Measurements from ENCODE around the gene GALNT2. TPM values are rescaled to one million over a fixed set of nuclear protein-coding genes. Genes with fewer than 3 reads are reported as not detected.

Gene GALNT2
- total RNA-seq, 3 donors from 2014 or later: 83.9 to 101 (median 89.1) TPM

GRCh38 chr1:230173187-230173975, 106.3 kb downstream of the GALNT2 start:
- H3K9me3 Mint-ChIP-seq: no peaks in the 10 kb centered on the region
- DNase-seq (no peak), ATAC-seq (no peak)
- no peak overlapping the region for H3K4me3 Mint-ChIP-seq
- H3K4me1 Mint-ChIP-seq (ENCODE audit: low read depth): peaks cover 30% of the 10 kb centered on the region
- H3K27me3 Mint-ChIP-seq (ENCODE audit: low read depth): no peaks in the 10 kb centered on the region
- H3K36me3 Mint-ChIP-seq (ENCODE audit: insufficient read depth): peaks cover 16% of the 10 kb centered on the region

GRCh38 chr1:230174041-230174440, 107.0 kb downstream of the GALNT2 start:
- Mint-ChIP-seq H3K9me3 (no peaks in the 10 kb centered on the region), H3K27me3 (ENCODE audit: low read depth) (no peaks in the 10 kb centered on the region), H3K4me1 (ENCODE audit: low read depth) (peaks cover 26% of the 10 kb centered on the region), H3K4me3 (no peak overlapping the region), H3K36me3 (ENCODE audit: insufficient read depth) (peaks cover 16% of the 10 kb centered on the region)
- DNase-seq: no peak
- ATAC-seq: no peak

- no peak for ATAC-seq
- Mint-ChIP-seq H3K36me3 (ENCODE audit: insufficient read depth) (peaks cover 22% of the 10 kb centered on the region), H3K27me3 (ENCODE audit: low read depth) (no peaks in the 10 kb centered on the region), H3K9me3 (no peaks in the 10 kb centered on the region), H3K4me1 (ENCODE audit: low read depth) (peaks cover 20% of the 10 kb centered on the region), H3K4me3 (no peak overlapping the region)
- no peak for DNase-seq
These were observed 107.6 kb downstream of the GALNT2 start for GRCh38 chr1:230174471-230175162.

- Mint-ChIP-seq H3K4me1 (ENCODE audit: low read depth) (peaks cover 14% of the 10 kb centered on the region), H3K9me3 (no peaks in the 10 kb centered on the region), H3K36me3 (ENCODE audit: insufficient read depth) (peaks cover 25% of the 10 kb centered on the region), H3K27me3 (ENCODE audit: low read depth) (no peaks in the 10 kb centered on the region), H3K4me3 (no peak overlapping the region)
- ATAC-seq (no peak), DNase-seq (no peak)
These were observed 108.2 kb downstream of the GALNT2 start for GRCh38 chr1:230175163-230175747.

DNA sequence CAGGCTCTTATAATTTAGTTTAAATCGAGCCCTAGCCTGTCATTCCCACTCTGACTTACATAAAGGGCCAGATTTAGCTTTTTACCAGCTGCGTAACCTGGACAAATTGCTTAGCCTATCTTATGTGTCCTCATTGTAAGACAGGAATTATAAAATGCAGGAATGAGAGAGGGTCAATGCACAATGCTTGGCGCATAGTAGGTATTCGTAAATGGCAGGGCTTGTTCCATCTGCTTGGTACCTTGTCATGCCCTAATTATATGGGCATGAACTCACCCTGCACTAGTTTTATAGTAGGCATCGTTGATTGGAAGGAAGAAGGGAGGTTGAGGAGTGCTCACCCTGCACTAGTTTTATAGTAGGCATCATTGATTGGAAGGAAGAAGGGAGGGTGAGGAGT, 108.8 kb downstream of the GALNT2 start:
- no peaks in the 10 kb centered on the region for H3K27me3 Mint-ChIP-seq (ENCODE audit: low read depth)
- peaks cover 29% of the 10 kb centered on the region for H3K36me3 Mint-ChIP-seq (ENCODE audit: insufficient read depth)
- H3K4me1 Mint-ChIP-seq (ENCODE audit: low read depth): peaks cover 9% of the 10 kb centered on the region
- ATAC-seq (no peak), DNase-seq (no peak)
- no peak overlapping the region for H3K4me3 Mint-ChIP-seq
- no peaks in the 10 kb centered on the region for H3K9me3 Mint-ChIP-seq

DNA sequence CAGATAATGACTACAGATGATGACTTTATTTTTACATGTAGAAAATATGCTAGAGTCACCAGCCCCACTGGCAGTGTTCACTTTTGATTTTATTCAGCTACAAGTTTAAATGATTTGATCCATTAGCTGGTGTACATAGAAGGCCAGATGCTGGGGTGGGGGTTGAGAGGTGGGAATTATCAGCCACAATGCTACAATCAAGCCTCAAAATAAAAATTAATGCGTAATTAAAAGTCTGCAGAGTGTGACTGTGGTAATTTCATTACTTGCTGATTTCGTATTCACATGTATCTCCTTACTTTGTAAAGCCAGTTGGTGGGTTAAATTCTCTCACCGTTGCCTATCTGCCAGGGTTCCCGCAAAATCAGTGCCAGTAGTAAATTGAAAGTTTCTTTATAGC, 109.3 kb downstream of the GALNT2 start:
- Mint-ChIP-seq H3K9me3 (no peaks in the 10 kb centered on the region), H3K4me3 (no peak overlapping the region), H3K27me3 (ENCODE audit: low read depth) (no peaks in the 10 kb centered on the region), H3K4me1 (ENCODE audit: low read depth) (peaks cover 9% of the 10 kb centered on the region), H3K36me3 (ENCODE audit: insufficient read depth) (peaks cover 34% of the 10 kb centered on the region)
- ATAC-seq: no peak
- DNase-seq: no peak

- Mint-ChIP-seq H3K9me3 (no peaks in the 10 kb centered on the region), H3K4me3 (no peak overlapping the region), H3K4me1 (ENCODE audit: low read depth) (peaks cover 11% of the 10 kb centered on the region), H3K36me3 (ENCODE audit: insufficient read depth) (peaks cover 34% of the 10 kb centered on the region), H3K27me3 (ENCODE audit: low read depth) (no peaks in the 10 kb centered on the region)
- ATAC-seq (peak; percentile 48 to 66), DNase-seq (no peak)
These were observed 109.9 kb downstream of the GALNT2 start for GRCh38 chr1:230176871-230177411.

DNA sequence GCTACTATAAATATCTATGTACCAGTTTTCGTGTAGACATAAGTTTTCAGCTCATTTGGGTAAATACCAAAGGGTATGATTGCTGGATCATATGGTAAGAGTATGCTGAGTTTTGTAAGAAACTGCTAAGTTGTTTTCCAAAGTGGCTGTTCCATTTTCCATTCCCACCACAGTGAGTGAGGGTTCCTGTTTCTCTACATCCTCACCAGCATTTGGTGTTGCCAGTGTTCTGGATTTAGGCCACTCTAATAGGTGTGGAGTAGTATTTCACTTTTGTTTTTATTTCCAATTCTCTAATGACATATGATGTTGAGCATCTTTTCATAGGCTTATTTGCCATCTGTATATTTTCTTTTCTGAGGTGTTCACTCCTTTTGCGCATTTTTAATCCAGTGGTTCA, 112.2 kb downstream of the GALNT2 start:
- DNase-seq (no peak), ATAC-seq (no peak)
- Mint-ChIP-seq H3K9me3 (no peaks in the 10 kb centered on the region), H3K4me3 (no peak overlapping the region), H3K27me3 (ENCODE audit: low read depth) (no peaks in the 10 kb centered on the region), H3K36me3 (ENCODE audit: insufficient read depth) (peaks cover 32% of the 10 kb centered on the region), H3K4me1 (ENCODE audit: low read depth) (peaks cover 5% of the 10 kb centered on the region)

DNA sequence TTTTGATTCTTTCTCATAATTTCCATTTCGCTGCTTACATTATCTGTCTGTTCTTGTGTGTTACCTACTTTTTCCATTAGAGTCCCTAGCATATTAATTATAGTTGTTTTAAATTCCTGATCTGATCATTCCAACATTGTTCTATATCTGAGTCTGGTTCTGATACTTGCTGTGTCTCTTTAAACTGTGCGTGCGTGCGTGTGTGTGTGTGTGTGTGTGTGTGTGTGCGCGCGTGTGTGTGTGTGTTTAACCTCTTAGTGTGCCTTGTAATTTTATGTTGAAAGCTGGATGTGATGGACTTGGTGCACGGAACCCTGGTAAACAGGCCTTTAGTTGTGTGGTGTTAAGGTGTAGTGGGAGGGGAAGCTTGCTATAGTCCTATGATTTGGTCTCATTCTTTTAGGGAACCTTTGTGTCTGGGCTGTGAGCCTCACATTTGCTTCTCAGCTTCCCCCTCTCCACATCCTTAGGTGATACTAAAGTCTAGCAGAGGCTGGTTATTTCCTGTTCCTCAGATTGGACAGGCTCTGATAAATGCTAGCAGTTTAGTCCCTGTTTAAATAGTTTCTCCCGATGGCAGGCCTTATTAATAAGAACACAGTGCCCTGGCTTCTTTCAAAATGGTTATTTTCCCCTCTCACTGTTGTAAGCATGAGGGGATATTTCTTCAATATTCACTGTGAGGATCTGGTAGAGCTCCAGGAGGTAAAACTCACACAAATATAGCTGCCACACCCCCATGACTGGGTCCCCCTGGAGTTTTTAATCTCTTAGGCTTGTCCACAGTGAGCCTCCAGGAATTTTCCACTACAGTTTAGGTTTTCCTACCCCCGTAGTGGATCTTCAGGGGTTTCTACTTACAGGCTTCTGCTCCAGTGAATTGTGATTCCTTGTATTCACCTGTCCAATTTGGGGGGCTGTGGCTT, 118.3 kb downstream of the GALNT2 start:
- no peak for DNase-seq
- no peak for ATAC-seq
- H3K4me1 Mint-ChIP-seq (ENCODE audit: low read depth): peaks cover 43% of the 10 kb centered on the region
- H3K36me3 Mint-ChIP-seq (ENCODE audit: insufficient read depth): peaks cover 32% of the 10 kb centered on the region
- H3K4me3 Mint-ChIP-seq: no peak overlapping the region
- H3K9me3 Mint-ChIP-seq: no peaks in the 10 kb centered on the region
- no peaks in the 10 kb centered on the region for H3K27me3 Mint-ChIP-seq (ENCODE audit: low read depth)

GRCh38 chr1:230186003-230186863, 119.2 kb downstream of the GALNT2 start:
- H3K4me3 Mint-ChIP-seq: no peak overlapping the region
- H3K27me3 Mint-ChIP-seq (ENCODE audit: low read depth): no peaks in the 10 kb centered on the region
- H3K9me3 Mint-ChIP-seq: no peaks in the 10 kb centered on the region
- ATAC-seq (peak; percentile 70 to 73), DNase-seq (no peak)
- H3K4me1 Mint-ChIP-seq (ENCODE audit: low read depth): peaks cover 46% of the 10 kb centered on the region
- H3K36me3 Mint-ChIP-seq (ENCODE audit: insufficient read depth): peaks cover 27% of the 10 kb centered on the region

- DNase-seq (no peak), ATAC-seq (no peak)
- Mint-ChIP-seq H3K36me3 (ENCODE audit: insufficient read depth) (peaks cover 26% of the 10 kb centered on the region), H3K27me3 (ENCODE audit: low read depth) (no peaks in the 10 kb centered on the region), H3K9me3 (no peaks in the 10 kb centered on the region), H3K4me1 (ENCODE audit: low read depth) (peaks cover 44% of the 10 kb centered on the region), H3K4me3 (no peak overlapping the region)
These were observed 119.8 kb downstream of the GALNT2 start for GRCh38 chr1:230186874-230187273.

GRCh38 chr1:230187290-230187689, 120.3 kb downstream of the GALNT2 start:
- DNase-seq (no peak), ATAC-seq (no peak)
- Mint-ChIP-seq H3K27me3 (ENCODE audit: low read depth) (no peaks in the 10 kb centered on the region), H3K4me3 (no peak overlapping the region), H3K4me1 (ENCODE audit: low read depth) (peaks cover 44% of the 10 kb centered on the region), H3K9me3 (no peaks in the 10 kb centered on the region), H3K36me3 (ENCODE audit: insufficient read depth) (peaks cover 24% of the 10 kb centered on the region)

DNA sequence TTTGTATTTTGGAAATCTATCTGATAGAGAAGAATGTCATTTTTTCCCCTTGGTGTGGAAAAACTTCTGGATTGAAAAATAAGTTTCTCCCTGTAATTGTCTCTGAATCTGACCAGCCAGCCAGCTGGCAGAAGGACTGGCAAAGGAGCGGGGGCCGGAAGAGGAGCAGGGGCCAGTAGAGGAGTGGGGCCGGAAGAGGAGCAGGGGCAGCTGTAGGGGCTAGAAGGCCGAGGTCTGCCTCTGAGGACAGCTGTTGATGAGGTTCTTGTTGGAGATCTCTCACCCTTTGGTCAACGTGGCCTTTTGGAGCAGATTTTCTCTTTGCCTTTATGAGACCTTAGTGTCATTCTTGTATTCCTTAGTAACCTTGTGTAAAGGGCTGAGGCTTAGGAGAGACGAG, 121.8 kb downstream of the GALNT2 start:
- ATAC-seq (no peak), DNase-seq (no peak)
- Mint-ChIP-seq H3K9me3 (no peaks in the 10 kb centered on the region), H3K4me1 (ENCODE audit: low read depth) (peaks cover 44% of the 10 kb centered on the region), H3K36me3 (ENCODE audit: insufficient read depth) (peaks cover 24% of the 10 kb centered on the region), H3K4me3 (no peak overlapping the region), H3K27me3 (ENCODE audit: low read depth) (no peaks in the 10 kb centered on the region)

Measured in activated T-cell treated with anti-CD3 and anti-CD28 coated beads, Interleukin-2, amount 50 U/mL, for 4 hours (primary cell).